Renal cortex interstitium (tissue), 11 donors: ENCODE results near the gene FBXO7. TPM values are rescaled to one million over a fixed set of nuclear protein-coding genes. Genes with fewer than 3 reads are reported as not detected.

Experiments
- DNase-seq, 11 donors: peaks; one replicate each; pipeline ENCODE4 v3.0.0-alpha.2; 2013; ENCODE audit warnings: low read depth in 9 of 11, low spot score in 4 of 11; ENCODE audit errors: extremely low read depth in 1 of 11
- polyA plus RNA-seq, 3 donors: library from polyadenylated mRNA; unstranded; fragments of 120-200 nt; gene quantifications; one replicate each; pipeline ENCODE4 v1.2.1, GENCODE V29; 2013; ENCODE audit not compliant: insufficient read length in 3 of 3

The FBXO7 gene
- polyA plus RNA-seq, 3 donors: 107 to 118 (median 117) TPM

GRCh38 chr22:32515084-32515483 is 40.5 kb downstream of the FBXO7 start:
- DNase-seq: no peak

- DNase-seq: no peak
These were observed 42.9 kb downstream of the FBXO7 start for GRCh38 chr22:32517488-32517887.

- DNase-seq: no peak
These were observed 43.3 kb downstream of the FBXO7 start for GRCh38 chr22:32517921-32518320.

GRCh38 chr22:32518381-32518780 is 43.8 kb downstream of the FBXO7 start:
- no peak for DNase-seq

GRCh38 chr22:32518848-32519247 is 44.2 kb downstream of the FBXO7 start:
- no peak for DNase-seq

- no peak for DNase-seq
These were observed 46.0 kb downstream of the FBXO7 start for GRCh38 chr22:32520612-32521011.

GRCh38 chr22:32522237-32522636 is 47.6 kb downstream of the FBXO7 start:
- no peak for DNase-seq

GRCh38 chr22:32527756-32528155 is 53.1 kb downstream of the FBXO7 start:
- no peak for DNase-seq

- no peak for DNase-seq
These were observed 53.7 kb downstream of the FBXO7 start for GRCh38 chr22:32528316-32528715.

- peak in 10 of 11 donors; percentile 63 to 88 (median 82) for DNase-seq
These were observed 54.7 kb downstream of the FBXO7 start for GRCh38 chr22:32528984-32529982.

GRCh38 chr22:32531228-32531627 is 56.6 kb downstream of the FBXO7 start:
- no peak for DNase-seq

- peak in 3 of 11 donors; percentile 55 to 63 (median 56) for DNase-seq
These were observed 57.6 kb downstream of the FBXO7 start for GRCh38 chr22:32531931-32532819.

GRCh38 chr22:32532820-32533128 is 58.2 kb downstream of the FBXO7 start:
- DNase-seq: peak in 1 of 11 donors; percentile 56

- DNase-seq: no peak
These were observed 58.9 kb downstream of the FBXO7 start for GRCh38 chr22:32533265-32534111.

GRCh38 chr22:32534252-32535235 is 59.9 kb downstream of the FBXO7 start:
- DNase-seq: no peak

- peak in 1 of 11 donors; percentile 31 for DNase-seq
These were observed 61.0 kb downstream of the FBXO7 start for GRCh38 chr22:32535531-32536190.

GRCh38 chr22:32536352-32536751 is 61.7 kb downstream of the FBXO7 start:
- DNase-seq: no peak
